BJ (cell line): Measurements from ENCODE around the gene DDC. TPM values are rescaled to one million over a fixed set of nuclear protein-coding genes. Genes with fewer than 3 reads are reported as not detected.

Source experiments
- CTCF ChIA-PET: fragments of 350-600 bp; formaldehyde crosslinking; extraction: SDS; loops from one replicate; lab custom pipeline; 2021; ENCODE audit warnings: antibody characterized with exemption, inconsistent platforms; lab: Yijun Ruan, JAX
- POLR2A ChIA-PET: fragments of 300-600 bp; sonication (Branson Sonifier 250); formaldehyde crosslinking; extraction: SDS; loops from one replicate; lab custom pipeline; 2021; ENCODE audit warnings: antibody characterized with exemption; lab: Charles Lee
- DNase-seq: peaks from one replicate; pipeline ENCODE4 v3.0.0-alpha.2; 2011; ENCODE audit warnings: low read depth
- H3K27me3 ChIP-seq: 2 replicates; pipeline ENCODE4 v1.6.0; 2011; ENCODE audit warnings: low read length; ENCODE audit not compliant: control insufficient read depth, insufficient read depth
- H3K36me3 ChIP-seq: 2 replicates; pipeline ENCODE4 v1.5.1; 2011; ENCODE audit warnings: low read length; ENCODE audit not compliant: control insufficient read depth, insufficient read depth
- H3K4me3 ChIP-seq: 2 replicates; pipeline ENCODE4 v1.5.1; 2011; ENCODE audit warnings: low read depth, mild to moderate bottlenecking, control low read depth, low read length
- polyA plus RNA-seq: library from polyadenylated mRNA; depleted of rRNA; stranded (reverse); fragments of >200 nt; gene quantifications from 2 replicates; pipeline ENCODE4 v1.2.3, GENCODE V29; 2011
- TF ChIP-seq, protein P1 (sequence below): IDR thresholded peaks from 2 replicates; pipeline ENCODE4 v1.5.1; 2011; ENCODE audit warnings: low read depth, mild to moderate bottlenecking, control low read depth, inconsistent platforms, low read length, moderate library complexity; ENCODE audit not compliant: insufficient read depth

DDC gene
- polyA plus RNA-seq, 1 experiment = not detected

DNA sequence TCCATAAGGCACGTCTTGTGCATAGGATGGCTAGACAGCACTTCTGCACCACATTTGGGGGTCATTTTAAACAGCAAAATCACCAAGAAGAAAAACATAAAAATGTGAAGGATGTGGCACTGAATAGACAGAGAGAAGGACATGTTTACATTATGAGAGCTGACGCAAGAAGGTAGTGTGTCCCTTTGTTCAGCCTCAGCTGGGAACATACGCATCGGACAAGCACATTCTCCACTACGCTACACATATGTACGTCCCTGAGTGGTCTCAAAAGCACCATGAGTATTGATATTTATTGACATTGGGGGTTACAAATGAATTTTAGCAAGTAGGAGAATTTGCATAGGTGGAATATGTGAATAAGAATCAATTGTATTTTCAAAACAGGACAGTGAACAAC is 20.2 kb downstream of the DDC start:
- Histone ChIP-seq H3K27me3 (peaks cover 5% of the 10 kb centered on the region), H3K36me3 (no peaks in the 10 kb centered on the region), H3K4me3 (no peak overlapping the region)
- ChIA-PET CTCF (no interaction called here), POLR2A (no interaction called here)
- DNase-seq = no peak
- TF ChIP-seq, protein P1, sequence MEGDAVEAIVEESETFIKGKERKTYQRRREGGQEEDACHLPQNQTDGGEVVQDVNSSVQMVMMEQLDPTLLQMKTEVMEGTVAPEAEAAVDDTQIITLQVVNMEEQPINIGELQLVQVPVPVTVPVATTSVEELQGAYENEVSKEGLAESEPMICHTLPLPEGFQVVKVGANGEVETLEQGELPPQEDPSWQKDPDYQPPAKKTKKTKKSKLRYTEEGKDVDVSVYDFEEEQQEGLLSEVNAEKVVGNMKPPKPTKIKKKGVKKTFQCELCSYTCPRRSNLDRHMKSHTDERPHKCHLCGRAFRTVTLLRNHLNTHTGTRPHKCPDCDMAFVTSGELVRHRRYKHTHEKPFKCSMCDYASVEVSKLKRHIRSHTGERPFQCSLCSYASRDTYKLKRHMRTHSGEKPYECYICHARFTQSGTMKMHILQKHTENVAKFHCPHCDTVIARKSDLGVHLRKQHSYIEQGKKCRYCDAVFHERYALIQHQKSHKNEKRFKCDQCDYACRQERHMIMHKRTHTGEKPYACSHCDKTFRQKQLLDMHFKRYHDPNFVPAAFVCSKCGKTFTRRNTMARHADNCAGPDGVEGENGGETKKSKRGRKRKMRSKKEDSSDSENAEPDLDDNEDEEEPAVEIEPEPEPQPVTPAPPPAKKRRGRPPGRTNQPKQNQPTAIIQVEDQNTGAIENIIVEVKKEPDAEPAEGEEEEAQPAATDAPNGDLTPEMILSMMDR = no peak

DNA sequence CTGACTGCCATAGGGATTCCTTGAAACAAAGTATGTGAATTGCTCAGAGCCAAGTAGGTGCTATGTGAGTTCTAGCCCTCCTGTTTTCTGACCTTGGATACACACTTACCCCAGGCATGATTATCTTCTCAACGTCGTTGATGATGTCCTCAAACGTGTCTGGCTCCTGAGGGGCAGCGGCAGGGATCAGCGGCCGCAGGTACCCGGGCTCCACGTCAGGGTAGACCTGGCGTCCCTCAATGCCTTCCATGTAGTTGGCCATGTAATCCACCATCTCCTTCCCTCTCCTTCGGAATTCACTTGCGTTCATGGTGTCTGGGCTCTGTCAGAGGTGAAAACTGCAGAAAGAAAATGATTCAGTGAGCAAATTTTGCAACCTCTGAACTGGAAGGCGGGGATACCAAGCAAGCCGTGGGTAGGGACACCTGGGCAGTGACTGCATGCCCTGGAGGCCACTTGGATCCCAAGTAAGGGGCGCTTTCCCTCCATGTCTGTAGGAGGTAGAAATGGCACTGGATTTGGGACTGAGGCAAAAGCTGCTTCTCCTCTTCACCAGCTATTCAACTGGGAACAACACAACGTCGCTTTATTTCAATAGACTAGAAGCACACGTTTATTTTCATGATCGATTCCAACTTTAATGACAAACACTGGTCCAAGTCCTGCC is 21.3 kb downstream of the DDC start:
- H3K36me3 ChIP-seq = no peaks in the 10 kb centered on the region
- TF ChIP-seq, protein P1 = no peak
- ChIA-PET CTCF (no interaction called here), POLR2A (no interaction called here)
- peaks cover 3% of the 10 kb centered on the region for H3K27me3 ChIP-seq
- no peak overlapping the region for H3K4me3 ChIP-seq
- DNase-seq = no peak

DNA sequence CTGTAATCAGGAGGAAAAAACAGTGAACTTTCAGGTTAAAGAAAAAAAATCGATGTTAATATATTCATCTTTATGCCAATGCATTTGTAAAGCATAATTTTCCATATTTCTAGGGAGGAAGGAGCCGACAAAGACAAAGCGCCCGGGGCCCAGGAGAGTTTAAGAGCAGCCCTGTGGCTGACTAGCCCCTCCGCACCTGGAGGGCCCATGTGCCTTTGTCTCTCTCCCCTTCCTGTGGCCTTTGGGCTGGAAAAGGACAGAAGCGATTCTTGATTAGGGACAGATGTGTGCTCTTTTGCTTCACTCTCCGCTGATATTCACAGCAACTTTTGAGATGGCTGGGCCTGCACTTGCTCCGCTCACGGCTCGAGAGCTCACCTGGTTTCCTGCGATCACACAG is 23.1 kb downstream of the DDC start:
- CTCF ChIA-PET = interaction anchor here (1.2 kb wide), 1 partner anchor 21 kb away, joined by 3 read pairs; no protein-coding TSS in a partner anchor
- no peak for DNase-seq
- POLR2A ChIA-PET = no interaction called here
- Histone ChIP-seq H3K27me3 (peaks cover 1% of the 10 kb centered on the region), H3K4me3 (no peak overlapping the region), H3K36me3 (no peaks in the 10 kb centered on the region)
- TF ChIP-seq, protein P1 = no peak

DNA sequence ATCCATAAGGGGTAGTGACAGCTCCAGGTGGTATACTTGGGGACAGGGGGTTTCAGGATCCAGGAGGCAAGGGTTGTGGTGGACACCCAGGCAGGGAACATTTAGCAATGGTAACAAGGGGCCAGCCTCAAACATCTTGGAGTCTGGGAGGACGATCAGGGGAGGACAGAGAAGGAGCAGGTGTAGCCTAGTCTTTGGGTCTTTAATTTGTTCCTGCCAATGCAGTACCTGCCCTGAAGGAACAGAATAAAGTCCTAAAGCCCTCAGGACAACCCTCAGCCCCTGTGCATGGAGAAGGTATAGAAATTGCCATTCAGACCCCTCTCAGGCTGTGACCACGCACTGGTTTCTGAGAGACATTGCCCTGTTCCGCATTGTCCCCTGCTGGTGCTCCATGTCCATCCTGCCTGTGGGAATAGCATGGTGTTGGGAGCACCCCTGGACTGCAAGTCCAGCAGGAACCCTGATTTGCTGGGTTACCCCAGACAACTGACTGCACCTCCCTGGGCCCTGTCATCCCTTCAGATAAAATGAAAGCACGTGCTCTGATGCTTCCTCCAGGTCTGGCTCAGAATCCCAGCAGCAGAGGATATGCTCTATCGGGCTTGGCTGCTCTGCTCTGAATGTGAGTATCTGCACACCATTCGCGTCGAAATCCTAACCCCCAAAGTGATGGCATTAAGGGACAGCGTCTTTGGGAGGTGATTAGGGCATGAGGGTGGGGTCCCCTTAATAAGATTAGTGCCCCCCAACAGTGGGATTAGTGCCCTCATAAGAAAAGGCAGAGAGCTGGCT is 24.2 kb downstream of the DDC start:
- ChIA-PET CTCF (interaction anchor here (0.6 to 1.7 kb wide), 2 partner anchors 13 to 74 kb away, joined by 3 to 6 read pairs; no protein-coding TSS in a partner anchor), POLR2A (no interaction called here)
- Histone ChIP-seq H3K27me3 (peaks cover 1% of the 10 kb centered on the region), H3K36me3 (no peaks in the 10 kb centered on the region), H3K4me3 (no peak overlapping the region)
- no peak for DNase-seq
- TF ChIP-seq, protein P1 = no peak

DNA sequence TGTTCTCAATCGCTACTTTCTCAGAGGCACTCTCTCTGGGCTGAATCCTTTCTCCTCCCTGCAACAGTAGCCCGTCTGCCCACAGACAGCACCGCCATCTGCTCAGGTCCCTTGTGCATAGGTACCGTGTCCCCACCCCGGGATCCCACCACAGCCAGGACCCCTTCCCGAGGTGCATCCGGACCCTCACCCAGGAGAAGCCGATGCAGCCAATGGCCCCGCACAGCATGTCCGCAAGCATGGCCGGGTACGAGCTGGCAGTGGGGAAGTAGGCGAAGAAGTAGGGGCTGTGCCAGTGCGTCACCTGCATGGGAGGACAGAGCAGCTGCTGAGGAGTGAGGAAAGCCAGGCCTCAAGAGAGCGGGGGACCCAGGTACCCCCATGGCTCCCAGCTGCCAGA is 25.5 kb downstream of the DDC start:
- ChIA-PET CTCF (interaction anchor here (1.7 kb wide), 1 partner anchor 72 kb away, joined by 6 read pairs; no protein-coding TSS in a partner anchor), POLR2A (no interaction called here)
- TF ChIP-seq, protein P1 = no peak

More for the DNA sequence above, 25.5 kb downstream of the DDC start:
- no peak overlapping the region for H3K4me3 ChIP-seq
- no peak for DNase-seq
- H3K36me3 ChIP-seq = no peaks in the 10 kb centered on the region
- H3K27me3 ChIP-seq = peaks cover 1% of the 10 kb centered on the region
